Smooth muscle cell (in vitro differentiated cells): ENCODE data around the gene CDH23. TPM values are rescaled to one million over a fixed set of nuclear protein-coding genes. Genes with fewer than 3 reads are reported as not detected.

Experiments
- DNase-seq: peaks from one replicate; lab custom pipeline; 2025; ENCODE audit not compliant: unreplicated experiment; lab: John Stamatoyannopoulos, UW
- H2AFZ ChIP-seq: fragments of 200-600 bp; sonication (generic); 2 replicates; pipeline ENCODE4 v1.6.0; 2016; ENCODE audit warnings: antibody characterized with exemption, low read depth, mild to moderate bottlenecking
- H3F3A ChIP-seq: fragments of 200-600 bp; sonication (generic); 2 replicates; pipeline ENCODE4 v1.6.0; 2017; ENCODE audit warnings: antibody characterized with exemption, low read depth
- H3K27ac ChIP-seq: fragments of 200-600 bp; sonication (generic); 2 replicates; pipeline ENCODE4 v1.5.1; 2016; ENCODE audit warnings: low read depth, mild to moderate bottlenecking
- H3K27me3 ChIP-seq: fragments of 200-600 bp; sonication (generic); 2 replicates; pipeline ENCODE4 v1.6.1; 2016; ENCODE audit warnings: low read depth, mild to moderate bottlenecking
- H3K36me3 ChIP-seq: fragments of 200-600 bp; sonication (generic); 2 replicates; pipeline ENCODE4 v1.5.1; 2016; ENCODE audit warnings: low read depth
- H3K4me1 ChIP-seq: fragments of 200-600 bp; sonication (generic); 2 replicates; pipeline ENCODE4 v1.5.1; 2016; ENCODE audit warnings: low read depth
- H3K4me2 ChIP-seq: fragments of 200-600 bp; sonication (generic); 2 replicates; pipeline ENCODE4 v1.6.0; 2016; ENCODE audit warnings: mild to moderate bottlenecking
- H3K4me3 ChIP-seq: fragments of 200-600 bp; sonication (generic); 2 replicates; pipeline ENCODE4 v1.5.1; 2016; ENCODE audit warnings: mild to moderate bottlenecking
- H3K79me2 ChIP-seq: fragments of 200-600 bp; sonication (generic); 2 replicates; pipeline ENCODE4 v1.6.0; 2016; ENCODE audit warnings: low read depth, mild to moderate bottlenecking
- H3K9ac ChIP-seq: fragments of 200-600 bp; sonication (generic); 2 replicates; pipeline ENCODE4 v1.6.0; 2016; ENCODE audit warnings: low read depth
- H3K9me3 ChIP-seq: fragments of 200-600 bp; sonication (generic); replicated peaks from 2 replicates; pipeline ENCODE4 v1.5.1; 2016; ENCODE audit warnings: low read depth
- H4K20me1 ChIP-seq: fragments of 200-600 bp; sonication (generic); 2 replicates; pipeline ENCODE4 v1.6.0; 2016; ENCODE audit warnings: low read depth
- CTCF ChIP-seq: fragments of 200-600 bp; sonication (generic); IDR thresholded peaks from 2 replicates; pipeline ENCODE4 v1.5.1; 2017; ENCODE audit warnings: borderline replicate concordance, mild to moderate bottlenecking, antibody characterized with exemption; ENCODE audit not compliant: insufficient read depth, poor library complexity, severe bottlenecking
- WGBS: methylation state at CpG from one replicate; pipeline ENCODE4 v1.1.7; 2016; ENCODE audit warnings: low lambda C conversion rate; 5-methylcytosine and 5-hydroxymethylcytosine counted together
- polyA plus RNA-seq: library from polyadenylated mRNA; unstranded; fragments of >200 nt; fragmentation: Nextera tagmentation; extraction: Ambion mirVana; gene quantifications from 2 replicates; pipeline ENCODE4 v1.2.1, GENCODE V29; 2016
- total RNA-seq: library from RNA; depleted of rRNA; stranded (reverse); fragments of >200 nt; gene quantifications from 2 replicates; pipeline ENCODE4 v1.2.3, GENCODE V29; 2014

The CDH23 gene
- total and polyA plus RNA-seq, 2 experiments from 2014 or later = 0.99 to 2.5 TPM

GRCh38 chr10:71622154-71622526 lies 225.4 kb downstream of the CDH23 start:
- no peak for DNase-seq
- Histone ChIP-seq H3K4me3 (no peak overlapping the region), H3K9me3 (no peaks in the 10 kb centered on the region)

GRCh38 chr10:71622616-71623015 lies 225.9 kb downstream of the CDH23 start:
- Histone ChIP-seq H3K4me1 (peaks cover 39% of the 10 kb centered on the region), H3K36me3 (no peaks in the 10 kb centered on the region), H3K79me2 (no peaks in the 10 kb centered on the region), H3K27me3 (no peaks in the 10 kb centered on the region), H3K4me3 (no peak overlapping the region), H2AFZ (no peak overlapping the region), H3K27ac (peak overlapping the region; percentile 19), H4K20me1 (no peaks in the 10 kb centered on the region), H3F3A (peaks cover 22% of the 10 kb centered on the region), H3K4me2 (peak overlapping the region; percentile 71), H3K9me3 (no peaks in the 10 kb centered on the region), H3K9ac (peak overlapping the region; percentile 6)
- 37% methylated on average over 8 of the region's 8 CpGs for WGBS
- TF ChIP-seq CTCF = no peak
- DNase-seq = no peak

More at GRCh38 chr10:71622154-71622526, 225.4 kb downstream of the CDH23 start:
- Histone ChIP-seq H3K27me3 (no peaks in the 10 kb centered on the region), H2AFZ (no peak overlapping the region), H3K4me2 (peak overlapping the region; percentile 71), H3K79me2 (no peaks in the 10 kb centered on the region), H3K27ac (peak overlapping the region; percentile 34), H4K20me1 (no peaks in the 10 kb centered on the region), H3K9ac (no peak overlapping the region), H3K36me3 (no peaks in the 10 kb centered on the region), H3F3A (peaks cover 22% of the 10 kb centered on the region), H3K4me1 (peaks cover 39% of the 10 kb centered on the region)
- 4% methylated on average over 10 of the region's 10 CpGs for WGBS
- TF ChIP-seq CTCF = no peak

- Histone ChIP-seq H3F3A (peaks cover 22% of the 10 kb centered on the region), H3K4me2 (peak overlapping the region; percentile 71), H3K4me1 (peaks cover 39% of the 10 kb centered on the region), H3K9ac (no peak overlapping the region), H3K36me3 (no peaks in the 10 kb centered on the region), H4K20me1 (no peaks in the 10 kb centered on the region), H3K27ac (no peak overlapping the region), H3K27me3 (no peaks in the 10 kb centered on the region), H3K4me3 (no peak overlapping the region), H3K9me3 (no peaks in the 10 kb centered on the region), H2AFZ (peak overlapping the region; percentile 65), H3K79me2 (no peaks in the 10 kb centered on the region)
- TF ChIP-seq CTCF = peak; percentile 3
- 53% methylated on average over 11 of the region's 11 CpGs for WGBS
- DNase-seq = no peak
These were observed 226.6 kb downstream of the CDH23 start for GRCh38 chr10:71623098-71623985.

GRCh38 chr10:71623986-71624291 lies 227.2 kb downstream of the CDH23 start:
- no peak for TF ChIP-seq CTCF
- Histone ChIP-seq H3K79me2 (no peaks in the 10 kb centered on the region), H3K27ac (no peak overlapping the region), H3K9me3 (no peaks in the 10 kb centered on the region), H3K36me3 (no peaks in the 10 kb centered on the region), H2AFZ (no peak overlapping the region), H3K4me3 (no peak overlapping the region), H4K20me1 (no peaks in the 10 kb centered on the region), H3K4me1 (peaks cover 41% of the 10 kb centered on the region), H3F3A (peaks cover 22% of the 10 kb centered on the region), H3K27me3 (no peaks in the 10 kb centered on the region), H3K9ac (no peak overlapping the region), H3K4me2 (no peak overlapping the region)
- no peak for DNase-seq
- 86% methylated on average over 9 of the region's 9 CpGs for WGBS
